GM19043 (cell line): ENCODE measurements around the gene HBG2.
A peak's percentile ranks its signal among the peaks of the same experiment; 100 is the strongest.
"Not testable (repeated sequence)": the region's sequence is repeated elsewhere in the genome, so short reads cannot be mapped to it uniquely, and the experiment has no call there.

Source experiments
- ATAC-seq: cut with Tn5 transposase; IDR thresholded peaks from one replicate; pipeline ENCODE4 v1.9.1; 2021; ENCODE audit warnings: low read depth; ENCODE audit not compliant: unreplicated experiment

The HBG2 gene

DNA sequence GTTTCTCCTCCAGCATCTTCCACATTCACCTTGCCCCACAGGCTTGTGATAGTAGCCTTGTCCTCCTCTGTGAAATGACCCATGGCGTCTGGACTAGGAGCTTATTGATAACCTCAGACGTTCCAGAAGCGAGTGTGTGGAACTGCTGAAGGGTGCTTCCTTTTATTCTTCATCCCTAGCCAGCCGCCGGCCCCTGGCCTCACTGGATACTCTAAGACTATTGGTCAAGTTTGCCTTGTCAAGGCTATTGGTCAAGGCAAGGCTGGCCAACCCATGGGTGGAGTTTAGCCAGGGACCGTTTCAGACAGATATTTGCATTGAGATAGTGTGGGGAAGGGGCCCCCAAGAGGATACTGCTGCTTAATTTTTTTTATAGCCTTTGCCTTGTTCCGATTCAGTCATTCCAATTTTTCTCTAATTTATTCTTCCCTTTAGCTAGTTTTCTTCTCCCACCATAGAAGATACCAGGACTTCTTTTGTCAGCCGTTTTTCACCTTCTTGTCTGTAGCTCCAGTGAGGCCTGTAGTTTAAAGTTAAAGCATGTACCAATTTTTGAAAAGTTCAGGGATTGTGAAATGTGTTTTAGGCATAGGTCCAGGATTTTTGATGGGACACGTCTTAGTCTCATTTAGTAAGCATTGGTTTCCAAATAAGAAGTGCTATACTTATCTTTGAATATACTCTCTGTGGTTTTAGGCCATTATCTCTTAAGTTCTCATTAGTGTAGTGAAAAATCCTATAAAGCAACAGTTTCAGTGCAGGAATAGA is at the start of gene HBG2:
Gene HBG2, minus strand, starts transcription at position 136 of the 768 bp plus-strand sequence. Its CDS starts 53 bp downstream, at position 83.
- not testable (repeated sequence) for ATAC-seq

DNA sequence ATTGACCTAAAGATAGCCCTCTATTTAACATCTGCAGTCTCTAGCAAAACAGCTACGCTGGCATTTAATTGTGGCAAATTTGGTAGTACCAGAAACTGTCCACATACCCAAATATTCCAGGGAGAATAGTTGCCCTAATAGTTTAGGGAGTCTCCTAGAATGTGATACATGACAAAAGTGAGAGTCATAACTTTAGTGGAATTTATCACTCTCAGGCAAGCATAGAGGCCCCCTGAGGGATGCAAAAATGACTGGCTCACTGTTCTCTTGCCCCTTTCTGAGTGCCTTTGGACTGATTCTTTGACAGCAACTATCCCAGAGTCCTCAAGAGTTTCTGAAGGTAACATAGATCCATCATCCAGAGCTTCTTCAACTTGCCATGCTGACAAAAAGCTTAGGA is 49.5 kb upstream of the HBG2 start:
- no peak for ATAC-seq

DNA sequence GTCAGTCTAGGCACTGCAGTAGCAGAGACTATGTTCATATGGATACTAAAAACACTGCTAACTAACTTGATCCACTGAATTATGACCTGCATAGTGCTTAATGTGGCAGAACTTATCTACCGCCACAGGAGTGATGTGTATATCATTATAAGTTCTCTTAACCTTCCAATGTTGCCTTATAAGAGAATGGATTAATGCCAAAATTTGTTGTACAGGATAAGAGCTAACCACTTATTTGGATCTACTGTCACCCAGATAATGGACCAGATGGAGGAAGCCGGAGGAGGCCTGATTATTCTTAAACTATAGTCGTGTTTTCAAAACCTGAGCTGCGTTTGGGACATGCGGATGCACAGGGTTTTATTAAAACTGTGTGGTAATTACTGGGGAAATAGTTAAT is 49.0 kb upstream of the HBG2 start:
- ATAC-seq: no peak

DNA sequence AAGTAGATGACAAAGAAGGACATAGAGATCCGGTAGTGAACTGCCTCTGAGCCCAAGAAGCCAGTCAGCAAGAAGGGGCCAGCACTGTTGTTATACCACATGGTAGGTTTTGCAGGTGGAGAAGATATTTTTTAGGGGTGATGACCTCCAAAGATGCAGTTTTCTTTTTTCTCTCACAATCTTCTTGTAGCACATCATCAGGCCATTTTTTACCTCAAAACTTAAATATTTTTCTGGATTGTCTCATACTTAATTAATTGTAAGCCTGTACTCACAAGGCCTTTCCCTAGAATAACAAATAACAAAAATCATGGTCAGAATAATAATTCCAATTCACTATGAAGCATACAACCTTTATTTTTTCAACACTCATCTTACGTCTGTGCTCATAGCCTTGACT is 47.3 kb upstream of the HBG2 start, which contains the start of gene OR51B4:
Gene OR51B4, minus strand, starts transcription at position 101 of the 400 bp plus-strand sequence. Its CDS starts 0 bp downstream, at position 101.
- no peak for ATAC-seq

DNA sequence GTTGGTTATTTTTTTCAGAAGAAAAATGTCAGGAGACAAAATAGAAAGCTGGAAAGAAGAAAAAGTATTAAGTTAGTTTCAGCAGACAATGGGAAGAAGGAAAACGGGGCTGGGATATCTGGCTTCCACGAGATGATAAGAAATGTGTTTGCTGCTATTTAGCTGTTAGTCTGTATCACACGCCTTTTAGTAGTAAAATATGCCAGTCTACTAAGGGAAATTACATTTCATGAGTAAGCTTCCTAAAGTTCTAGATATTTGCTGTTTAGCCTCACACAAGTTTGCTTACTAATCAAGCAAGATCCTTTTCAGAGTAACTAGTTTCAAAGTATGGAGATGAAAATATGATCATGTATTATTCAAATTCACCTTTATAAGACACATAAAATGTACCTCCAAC is 45.7 kb upstream of the HBG2 start:
- ATAC-seq: no peak

DNA sequence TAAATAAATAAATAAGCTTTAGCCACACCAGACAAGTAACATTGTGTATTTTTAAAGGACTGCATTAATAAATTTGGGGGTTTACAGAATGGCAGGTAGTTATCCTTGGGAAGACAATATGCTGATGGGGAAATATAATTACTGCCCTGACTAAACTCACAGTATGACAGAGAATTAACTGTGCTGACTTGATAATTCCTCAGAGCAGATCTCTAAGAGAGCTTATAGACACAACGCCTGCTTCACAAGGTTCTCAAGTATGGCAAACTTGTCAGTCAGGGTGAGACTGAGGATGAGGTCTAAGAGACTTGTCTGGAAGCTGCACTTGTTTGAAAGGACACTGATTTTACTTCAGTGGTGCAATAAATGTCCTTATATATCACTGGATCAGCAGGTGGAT is 43.9 kb upstream of the HBG2 start:
- ATAC-seq: no peak

DNA sequence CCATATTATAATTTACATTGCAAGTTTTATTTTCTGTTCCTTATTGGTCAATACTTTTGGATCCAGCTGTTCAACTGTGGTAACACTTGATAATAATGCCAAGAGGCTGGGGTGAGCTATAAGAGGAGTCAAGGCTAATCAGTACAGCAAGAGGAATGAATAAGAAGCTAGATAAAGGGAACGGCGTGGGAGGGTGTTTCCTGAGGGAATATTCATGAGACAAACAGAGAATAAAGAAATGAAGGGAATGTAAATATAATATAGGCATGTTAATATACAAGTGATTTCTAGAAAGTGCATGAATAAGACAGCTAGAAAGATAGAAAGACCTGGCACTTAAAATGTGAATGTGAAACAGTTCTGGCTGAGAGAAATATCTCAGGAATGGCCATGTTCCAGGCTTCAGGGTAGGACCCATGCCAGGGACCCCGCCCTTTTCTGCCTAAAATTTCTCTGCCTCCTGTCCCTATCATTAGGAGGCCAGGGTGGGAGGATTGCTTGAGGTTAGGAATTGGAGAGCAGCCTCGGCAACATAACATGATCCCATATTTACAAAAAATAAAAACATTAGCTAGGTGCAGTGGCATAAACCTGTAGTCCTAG is 43.2 kb upstream of the HBG2 start:
- no peak for ATAC-seq

DNA sequence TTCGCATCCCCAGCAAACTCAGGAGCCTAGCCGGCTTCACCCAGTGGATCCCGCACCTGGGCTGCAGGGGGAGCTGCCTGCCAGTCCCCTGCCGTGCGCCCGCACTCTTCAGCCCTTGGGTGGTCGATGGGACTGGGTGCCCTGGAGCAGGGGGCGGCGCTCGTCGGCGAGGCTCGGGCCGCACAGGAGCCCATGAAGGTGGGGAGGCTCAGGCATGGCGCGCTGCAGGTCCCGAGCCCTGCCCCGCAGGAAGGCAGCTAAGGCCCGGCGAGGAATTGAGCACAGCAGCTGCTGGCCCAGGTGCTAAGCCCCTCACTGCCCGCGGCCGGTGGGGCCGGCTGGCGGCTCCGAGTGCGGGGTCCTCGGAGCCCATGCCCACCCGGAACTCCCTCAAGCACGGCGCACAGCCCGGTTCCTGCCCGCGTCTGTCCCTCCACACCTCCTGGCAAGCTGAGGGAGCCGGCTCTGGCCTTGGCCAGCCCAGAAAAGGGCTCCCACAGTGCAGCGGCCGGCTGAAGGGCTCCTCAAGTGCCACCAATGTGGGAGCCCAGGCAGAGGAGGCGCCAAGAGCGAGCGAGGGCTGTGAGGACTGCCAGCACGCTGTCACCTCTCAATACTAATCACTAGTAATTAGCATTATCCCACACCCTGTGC is 39.9 kb upstream of the HBG2 start:
- ATAC-seq: not testable (repeated sequence)

DNA sequence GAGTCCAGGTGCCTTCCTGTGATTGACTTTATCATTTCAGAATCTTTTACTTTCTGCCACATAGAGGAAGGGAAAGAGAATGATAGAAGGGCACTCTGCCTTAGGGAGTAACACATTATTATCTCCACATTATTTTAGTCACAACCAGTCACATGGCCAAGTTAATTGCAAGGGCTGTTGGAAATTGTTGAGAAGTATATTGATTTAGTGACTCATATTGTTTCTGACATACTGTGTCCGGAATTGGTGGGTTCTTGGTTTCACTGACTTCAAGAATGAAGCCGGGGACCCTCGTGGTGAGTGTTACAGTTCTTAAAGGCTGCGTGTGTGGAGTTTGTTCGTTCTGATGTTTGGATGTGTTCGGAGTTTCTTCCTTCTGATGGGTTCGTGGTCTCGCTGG is 38.4 kb upstream of the HBG2 start:
- ATAC-seq: no peak

DNA sequence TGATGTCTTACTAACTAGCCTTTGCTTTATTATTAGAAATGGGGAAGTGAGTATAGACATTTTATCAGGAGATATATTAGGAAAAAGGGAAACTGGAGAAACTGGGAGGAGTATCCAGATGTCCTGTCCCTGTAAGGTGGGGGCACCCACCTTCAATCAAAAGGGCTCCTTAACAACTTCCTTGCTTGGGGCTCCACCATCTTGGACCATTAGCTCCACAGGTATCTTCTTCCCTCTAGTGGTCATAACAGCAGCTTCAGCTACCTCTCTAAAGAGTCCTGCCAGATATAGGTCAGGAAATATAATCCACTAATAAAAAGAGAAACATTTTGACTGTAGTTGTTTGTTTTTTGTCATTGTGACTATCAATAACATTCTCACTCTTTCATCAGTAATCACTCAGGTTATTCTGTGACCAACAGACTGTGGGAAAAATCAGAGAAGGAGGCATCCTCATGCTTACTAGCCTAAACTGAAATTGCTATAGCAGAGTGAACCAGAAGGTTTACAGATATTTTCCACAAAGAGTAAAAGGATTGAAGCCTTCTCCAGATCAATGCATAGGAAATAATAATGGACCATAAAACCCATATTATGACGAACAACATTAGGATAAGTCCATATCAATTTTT is 36.7 kb upstream of the HBG2 start:
- peak; percentile 86 for ATAC-seq

DNA sequence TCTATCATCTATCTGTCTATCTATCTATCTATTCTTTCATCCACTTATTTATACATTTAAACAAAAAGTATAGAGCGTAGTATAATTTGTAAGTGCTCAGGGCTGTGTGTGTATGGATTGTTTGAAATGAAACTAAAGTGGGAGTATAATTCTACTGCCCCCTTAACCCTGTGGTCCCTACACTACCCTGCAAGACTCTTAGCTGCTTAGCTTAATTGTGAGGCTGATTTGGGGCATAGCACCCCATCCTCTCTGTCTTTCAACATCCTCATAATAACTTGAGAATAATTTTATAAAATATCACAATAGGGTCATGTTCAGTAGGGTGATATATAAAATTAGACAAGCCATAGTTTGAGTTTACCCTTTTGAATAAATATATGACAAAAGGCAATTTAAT is 35.5 kb upstream of the HBG2 start:
- ATAC-seq: no peak

DNA sequence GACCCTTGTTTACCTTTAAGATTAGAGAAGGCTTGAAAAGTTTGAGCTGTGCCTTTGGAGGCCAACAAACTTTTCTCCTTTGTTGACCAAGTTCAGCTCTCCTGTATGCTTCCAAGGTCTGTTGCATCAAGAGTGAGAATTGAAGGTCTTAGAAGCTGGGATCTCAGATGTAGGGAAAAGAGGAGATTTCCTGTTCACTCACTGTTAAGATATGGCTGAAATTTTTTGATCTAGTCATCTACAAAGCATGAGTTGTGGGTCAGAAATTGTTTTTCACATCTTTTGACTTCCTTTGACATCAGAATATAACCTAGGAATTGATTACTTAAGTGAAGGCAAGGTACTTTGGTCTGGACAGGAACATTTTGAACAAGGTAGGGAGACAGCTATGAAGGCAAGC is 35.1 kb upstream of the HBG2 start:
- ATAC-seq: no peak

DNA sequence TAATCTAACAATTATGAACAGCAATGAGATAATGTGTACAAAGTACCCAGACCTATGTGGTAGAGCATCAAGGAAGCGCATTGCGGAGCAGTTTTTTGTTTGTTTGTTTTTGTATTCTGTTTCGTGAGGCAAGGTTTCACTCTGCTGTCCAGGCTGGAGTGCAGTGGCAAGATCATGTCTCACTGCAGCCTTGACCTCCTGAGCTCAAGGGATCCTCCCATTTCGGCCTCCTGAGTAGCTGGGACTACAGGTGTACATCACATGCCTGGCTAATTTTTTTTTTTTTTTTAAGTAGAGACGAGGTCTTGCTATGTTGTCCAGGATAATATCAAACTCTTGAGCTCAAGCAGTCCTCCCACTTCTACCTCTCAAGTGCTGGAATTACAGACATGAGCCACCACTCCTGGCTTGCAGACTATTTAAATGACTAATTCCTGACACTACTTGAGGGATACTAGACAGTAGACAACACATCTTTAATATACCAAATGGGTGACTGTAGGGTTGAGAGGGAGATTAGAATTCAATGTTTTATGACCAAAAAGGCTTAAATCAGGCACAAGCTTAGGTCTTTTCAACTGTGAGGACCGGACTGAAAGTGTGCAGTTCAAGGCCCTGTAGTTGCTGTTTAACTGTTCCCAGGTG is 34.4 kb upstream of the HBG2 start:
- ATAC-seq: no peak

DNA sequence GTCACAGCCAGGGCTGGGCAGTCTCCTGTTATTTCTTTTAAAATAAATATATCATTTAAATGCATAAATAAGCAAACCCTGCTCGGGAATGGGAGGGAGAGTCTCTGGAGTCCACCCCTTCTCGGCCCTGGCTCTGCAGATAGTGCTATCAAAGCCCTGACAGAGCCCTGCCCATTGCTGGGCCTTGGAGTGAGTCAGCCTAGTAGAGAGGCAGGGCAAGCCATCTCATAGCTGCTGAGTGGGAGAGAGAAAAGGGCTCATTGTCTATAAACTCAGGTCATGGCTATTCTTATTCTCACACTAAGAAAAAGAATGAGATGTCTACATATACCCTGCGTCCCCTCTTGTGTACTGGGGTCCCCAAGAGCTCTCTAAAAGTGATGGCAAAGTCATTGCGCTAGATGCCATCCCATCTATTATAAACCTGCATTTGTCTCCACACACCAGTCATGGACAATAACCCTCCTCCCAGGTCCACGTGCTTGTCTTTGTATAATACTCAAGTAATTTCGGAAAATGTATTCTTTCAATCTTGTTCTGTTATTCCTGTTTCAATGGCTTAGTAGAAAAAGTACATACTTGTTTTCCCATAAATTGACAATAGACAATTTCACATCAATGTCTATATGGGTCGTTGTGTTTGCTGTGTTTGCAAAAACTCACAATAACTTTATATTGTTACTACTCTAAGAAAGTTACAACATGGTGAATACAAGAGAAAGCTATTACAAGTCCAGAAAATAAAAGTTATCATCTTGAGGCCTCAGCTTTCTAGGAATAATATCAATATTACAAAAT is 33.7 kb upstream of the HBG2 start:
- no peak for ATAC-seq

DNA sequence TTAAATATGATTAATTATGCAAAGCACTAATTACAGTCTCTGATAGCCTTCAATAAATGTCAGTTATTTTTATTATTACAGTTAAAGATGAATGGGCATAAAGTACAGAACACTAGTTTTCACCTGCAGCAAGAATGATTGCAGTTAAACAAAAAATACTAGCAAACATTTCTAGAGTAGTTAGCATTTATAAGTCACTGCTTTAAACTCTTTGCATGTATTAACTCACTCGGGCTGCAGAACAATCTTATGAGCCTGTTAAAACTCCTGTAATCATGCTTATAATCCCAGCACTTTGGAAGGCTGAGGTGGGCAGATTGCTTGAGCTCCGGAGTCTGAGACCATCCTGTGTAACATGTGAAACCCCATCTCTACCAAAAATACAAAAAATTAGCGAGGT is 32.3 kb upstream of the HBG2 start:
- no peak for ATAC-seq

DNA sequence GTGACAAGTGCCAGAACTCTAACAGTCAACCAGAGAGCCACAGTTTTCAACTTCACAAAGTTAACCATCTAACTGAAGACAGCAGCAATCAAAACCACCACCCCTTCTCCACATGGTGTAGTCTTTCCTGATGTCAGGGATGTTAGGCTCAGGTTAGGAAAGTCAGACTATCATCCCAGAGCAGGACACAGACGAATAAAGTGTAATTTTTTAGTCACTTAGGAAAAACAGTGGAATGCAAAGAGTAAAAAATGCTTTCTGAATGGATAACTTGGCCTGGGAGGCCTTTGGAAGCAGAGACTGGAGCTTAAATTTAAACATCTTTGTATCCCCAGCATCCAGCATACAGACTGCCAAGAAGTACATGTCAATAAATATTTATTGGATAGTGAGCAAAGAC is 31.8 kb upstream of the HBG2 start:
- ATAC-seq: no peak

DNA sequence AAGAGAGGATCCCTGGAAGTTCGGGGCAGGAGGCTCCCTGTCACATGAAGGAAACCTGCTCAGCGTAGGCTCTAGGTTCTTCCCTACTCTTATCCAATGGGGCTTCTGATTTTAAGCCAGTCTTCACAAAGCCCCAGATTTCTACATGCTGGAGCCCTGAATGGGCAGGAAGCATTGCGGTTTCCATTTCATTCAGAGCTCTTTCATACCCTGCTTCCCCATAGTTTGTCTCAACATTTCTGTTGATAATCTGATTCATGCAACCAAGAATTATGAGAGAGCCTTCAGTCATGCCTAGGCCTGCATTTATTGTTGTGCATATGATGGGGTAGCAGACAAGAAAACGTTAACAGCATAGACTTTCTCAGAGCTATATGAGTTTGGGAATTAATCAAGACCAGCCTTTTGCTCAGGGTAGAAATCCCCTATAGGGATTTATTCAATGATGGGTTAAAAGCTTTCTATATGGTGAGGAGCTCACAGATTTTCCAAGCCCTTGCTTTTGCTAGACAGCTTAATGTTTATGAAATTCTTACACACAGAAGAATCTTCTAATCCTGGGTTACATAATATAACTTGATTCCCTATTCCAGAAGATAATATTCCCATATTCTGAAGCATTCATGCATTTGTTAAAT is 31.2 kb upstream of the HBG2 start:
- no peak for ATAC-seq

DNA sequence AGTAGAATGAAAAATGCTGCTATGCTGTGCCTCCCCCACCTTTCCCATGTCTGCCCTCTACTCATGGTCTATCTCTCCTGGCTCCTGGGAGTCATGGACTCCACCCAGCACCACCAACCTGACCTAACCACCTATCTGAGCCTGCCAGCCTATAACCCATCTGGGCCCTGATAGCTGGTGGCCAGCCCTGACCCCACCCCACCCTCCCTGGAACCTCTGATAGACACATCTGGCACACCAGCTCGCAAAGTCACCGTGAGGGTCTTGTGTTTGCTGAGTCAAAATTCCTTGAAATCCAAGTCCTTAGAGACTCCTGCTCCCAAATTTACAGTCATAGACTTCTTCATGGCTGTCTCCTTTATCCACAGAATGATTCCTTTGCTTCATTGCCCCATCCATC is 30.1 kb upstream of the HBG2 start:
- no peak for ATAC-seq

DNA sequence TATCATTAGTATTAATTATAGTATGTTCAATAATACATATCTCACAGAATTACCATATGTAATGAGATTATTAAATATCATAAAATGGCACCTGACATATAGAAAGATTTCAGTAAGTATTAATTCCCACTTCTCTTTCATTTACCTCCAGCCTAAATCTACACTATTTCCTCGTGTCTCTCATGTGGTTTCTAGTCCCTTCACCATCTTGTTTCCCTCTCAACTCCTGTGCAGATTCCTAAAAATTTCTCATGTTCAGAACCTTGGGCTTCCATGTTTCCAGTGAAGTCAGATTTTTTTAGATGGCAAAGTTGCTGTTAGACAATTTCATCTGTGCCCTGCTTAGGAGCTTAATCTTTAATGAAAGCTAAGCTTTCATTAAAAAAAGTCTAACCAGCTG is 29.3 kb upstream of the HBG2 start:
- ATAC-seq: no peak

DNA sequence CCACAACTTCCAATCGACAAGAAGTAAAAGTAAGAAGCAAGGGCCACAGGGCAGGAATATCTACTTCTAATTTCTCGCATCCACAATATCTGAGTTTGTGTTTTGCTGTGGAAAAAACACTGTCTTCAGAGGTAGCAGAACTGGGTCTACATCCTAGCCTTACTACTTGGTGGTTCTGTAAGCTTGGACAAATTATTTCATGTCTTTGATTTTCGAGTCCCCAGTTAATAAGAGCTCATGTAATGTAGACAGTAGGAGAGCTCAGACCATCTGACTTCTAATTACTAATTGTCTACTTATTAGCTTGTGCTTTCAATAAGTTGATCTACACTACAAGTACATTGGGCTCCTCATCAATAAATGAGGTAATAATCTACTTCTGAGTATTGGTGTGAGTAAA is 28.5 kb upstream of the HBG2 start:
- no peak for ATAC-seq
